EH (cell line): ENCODE results near the gene ITSN2.
A peak's percentile ranks its signal among the peaks of the same experiment; 100 is the strongest.
"Not testable (repeated sequence)": the region's sequence is repeated elsewhere in the genome, so short reads cannot be mapped to it uniquely, and the experiment has no call there.

ENCODE experiments used
- DNase-seq: peaks from one replicate; pipeline ENCODE4 v3.0.0-alpha.2; 2015; ENCODE audit warnings: low read depth

Gene ITSN2

DNA sequence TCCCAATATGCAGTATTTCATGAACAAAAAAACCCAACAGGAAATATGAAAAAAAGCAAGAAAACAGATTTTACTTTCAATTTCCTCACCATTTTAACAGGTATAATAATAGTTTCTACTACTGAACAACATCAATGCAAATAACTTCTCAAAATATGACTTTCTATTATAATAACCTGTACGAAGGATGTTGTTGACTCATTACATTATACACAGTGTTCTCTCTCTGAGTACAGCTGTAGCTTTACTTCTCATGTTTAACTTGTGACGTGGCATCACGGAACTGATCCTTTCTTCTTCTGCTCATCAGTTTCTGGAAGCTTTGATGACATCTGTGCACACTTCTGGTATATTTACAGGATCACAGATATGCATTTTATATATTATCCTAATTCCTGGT lies 145.5 kb downstream of the ITSN2 start:
- DNase-seq: no peak

DNA sequence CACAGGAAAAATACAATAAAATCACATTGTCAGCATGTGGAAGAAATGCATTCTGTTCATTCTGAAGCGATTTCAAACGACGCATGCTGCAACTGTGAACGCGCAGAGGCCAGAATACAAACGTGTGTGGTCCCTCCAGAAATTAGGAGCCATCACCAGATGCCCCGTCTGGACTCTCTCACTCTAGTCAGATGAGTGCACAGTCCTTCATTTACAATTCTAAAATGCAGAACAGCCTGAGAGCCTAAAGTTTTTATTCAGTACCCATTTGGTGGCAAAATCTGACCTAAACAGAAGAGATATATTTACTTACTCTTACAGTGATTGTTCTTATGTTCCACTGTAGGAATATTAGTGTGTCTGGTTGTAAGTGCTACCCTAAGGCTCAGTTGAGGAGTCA lies 148.9 kb downstream of the ITSN2 start:
- DNase-seq: no peak

DNA sequence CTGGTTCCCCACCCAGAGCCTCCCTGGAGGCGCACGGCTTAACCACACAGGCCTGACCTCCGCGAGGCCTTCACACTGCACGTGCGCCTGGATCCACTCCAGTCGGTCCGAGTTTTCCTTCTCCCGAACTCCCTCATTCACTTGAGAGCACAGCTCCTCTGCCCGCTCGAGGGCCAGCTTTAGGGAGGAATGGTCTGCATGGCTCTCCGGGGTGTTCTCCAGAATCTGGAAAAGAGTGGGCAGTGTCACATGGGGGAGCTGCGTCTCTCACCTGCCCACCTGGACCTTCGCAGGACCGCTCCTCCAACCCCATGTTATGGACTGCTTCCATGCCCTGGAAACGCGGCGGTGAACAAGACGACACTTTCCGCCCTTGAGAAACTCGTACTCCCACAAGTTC lies 149.6 kb downstream of the ITSN2 start:
- DNase-seq: no peak

DNA sequence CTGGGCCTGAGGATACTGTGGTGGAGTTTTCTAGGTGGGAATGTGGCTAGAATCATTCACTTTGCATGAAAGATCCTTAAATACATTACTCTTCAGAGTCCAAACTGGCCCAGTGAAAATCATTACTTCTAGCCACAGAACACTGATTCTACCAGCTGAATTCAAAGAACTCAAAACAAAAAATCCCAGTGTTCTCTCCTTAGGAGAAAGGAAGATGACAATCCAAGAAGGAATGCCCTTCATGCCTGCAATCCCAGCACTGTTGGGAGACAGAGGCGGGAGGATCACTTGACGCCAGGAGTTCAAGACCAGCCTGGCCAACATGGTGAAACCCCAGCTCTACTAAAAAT lies 150.3 kb downstream of the ITSN2 start:
- DNase-seq: peak; percentile 15

DNA sequence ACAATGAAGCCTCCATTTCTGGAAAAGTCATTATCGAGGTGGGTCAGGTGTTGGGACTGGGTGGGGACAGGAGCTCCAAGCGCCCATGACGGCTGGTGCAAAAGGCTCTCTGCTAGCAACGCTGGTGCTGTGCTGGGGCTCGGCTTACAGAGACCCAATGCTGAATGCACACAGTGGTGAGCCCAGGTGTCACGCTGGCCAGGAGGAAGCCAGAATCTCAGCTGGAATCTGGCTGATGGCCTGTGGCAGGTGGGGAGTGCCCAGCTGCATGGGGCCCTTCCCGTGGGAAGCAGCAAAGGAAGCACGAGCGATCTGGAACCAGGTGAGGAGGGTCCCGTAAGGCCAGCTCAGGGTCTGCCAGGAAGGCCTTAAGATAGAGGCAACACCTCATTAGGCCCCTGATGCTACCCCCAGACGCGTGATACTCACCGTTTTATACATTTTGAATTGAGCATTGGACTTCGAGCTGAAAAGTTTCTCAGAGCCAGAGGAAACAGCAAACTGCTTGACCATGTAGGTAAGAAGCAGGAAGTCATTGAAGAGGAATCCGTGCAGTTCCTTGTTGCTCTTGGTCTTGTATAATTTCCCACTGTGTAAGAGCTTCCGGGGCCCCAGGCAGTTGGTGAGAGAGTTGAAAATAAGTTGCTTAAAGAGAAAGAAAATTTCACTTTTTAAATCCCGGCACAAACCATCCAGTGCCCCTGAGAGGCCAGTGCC lies 150.8 kb downstream of the ITSN2 start:
- DNase-seq: peak; percentile 19

DNA sequence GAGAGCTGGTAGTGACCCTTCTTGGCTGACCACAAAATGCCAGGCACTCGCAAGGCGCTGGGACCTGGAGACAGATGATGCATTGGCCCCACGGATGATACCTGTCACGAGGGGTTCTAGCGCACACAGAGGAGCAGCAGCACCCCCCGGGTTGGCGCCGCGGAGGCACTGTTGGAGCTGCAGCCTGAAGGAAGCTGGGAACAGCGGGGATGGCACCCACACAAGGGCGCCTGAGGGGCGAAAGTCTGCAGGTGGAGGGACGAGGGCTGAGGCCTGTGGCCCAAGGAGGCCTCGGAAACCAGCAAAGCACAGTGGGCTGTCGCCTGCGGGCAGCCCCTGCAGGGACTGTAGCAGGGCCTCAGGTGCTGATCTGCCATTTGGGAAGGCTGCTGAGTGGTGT lies 151.8 kb downstream of the ITSN2 start:
- DNase-seq: no peak

DNA sequence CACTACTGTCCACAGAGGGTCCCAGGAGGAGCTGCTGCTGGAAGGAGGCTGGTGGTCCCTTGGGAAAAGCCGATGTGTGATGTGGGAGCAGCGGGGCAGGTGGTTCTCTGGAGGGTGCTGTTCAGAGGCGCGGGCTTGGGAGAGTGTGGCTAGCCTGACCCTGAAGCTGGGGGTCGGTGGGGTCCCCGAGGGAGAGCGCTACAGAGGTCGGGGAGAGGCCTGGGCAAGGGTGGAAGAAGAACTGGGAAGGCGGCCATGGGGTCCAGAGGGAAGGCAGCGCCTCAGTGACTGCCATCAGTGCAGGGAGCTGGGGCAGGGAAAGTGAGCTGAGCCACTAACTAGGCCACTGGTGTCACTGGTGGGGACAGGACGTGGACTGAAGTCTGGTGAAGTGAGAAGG lies 153.0 kb downstream of the ITSN2 start:
- DNase-seq: no peak

DNA sequence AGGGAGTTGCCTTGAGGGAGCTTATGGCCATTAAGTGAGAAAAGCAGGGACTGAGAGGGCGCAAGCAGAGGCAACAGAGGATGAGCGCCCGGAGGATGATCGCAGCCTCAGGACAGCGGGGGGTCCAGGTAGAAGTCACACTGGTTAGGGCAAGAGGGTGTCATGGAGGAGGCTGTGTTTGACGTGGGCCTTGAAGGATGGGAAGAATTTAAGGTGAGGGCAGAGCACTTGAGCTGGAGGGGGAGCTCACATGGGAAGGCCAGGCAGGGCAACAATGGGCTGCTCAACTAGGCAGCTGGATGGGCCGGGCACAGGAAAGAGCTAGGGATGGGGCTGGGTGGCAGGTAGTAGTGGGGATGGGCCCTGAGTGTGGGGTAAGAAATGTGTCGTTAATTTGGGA lies 153.6 kb downstream of the ITSN2 start:
- DNase-seq: no peak

DNA sequence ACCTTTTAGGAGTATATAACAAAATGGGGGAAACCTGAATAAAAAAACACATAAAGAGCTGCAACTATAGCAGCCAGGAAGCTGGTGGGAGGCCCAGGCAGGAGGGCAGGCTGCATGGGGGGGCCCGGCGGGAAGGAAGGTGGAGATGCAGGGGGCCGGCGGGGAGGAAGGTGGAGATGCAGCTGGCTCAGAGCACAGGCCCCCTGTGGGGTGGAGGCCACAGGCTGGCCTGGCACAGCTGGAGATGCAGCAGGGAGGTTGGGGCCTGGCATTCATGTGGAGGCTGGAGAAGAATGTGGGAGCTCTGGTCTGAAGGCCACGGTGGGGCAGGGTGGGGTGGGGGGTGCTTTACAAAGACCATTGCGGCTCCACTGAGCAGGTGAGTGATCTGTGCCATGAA lies 154.1 kb downstream of the ITSN2 start:
- DNase-seq: no peak

DNA sequence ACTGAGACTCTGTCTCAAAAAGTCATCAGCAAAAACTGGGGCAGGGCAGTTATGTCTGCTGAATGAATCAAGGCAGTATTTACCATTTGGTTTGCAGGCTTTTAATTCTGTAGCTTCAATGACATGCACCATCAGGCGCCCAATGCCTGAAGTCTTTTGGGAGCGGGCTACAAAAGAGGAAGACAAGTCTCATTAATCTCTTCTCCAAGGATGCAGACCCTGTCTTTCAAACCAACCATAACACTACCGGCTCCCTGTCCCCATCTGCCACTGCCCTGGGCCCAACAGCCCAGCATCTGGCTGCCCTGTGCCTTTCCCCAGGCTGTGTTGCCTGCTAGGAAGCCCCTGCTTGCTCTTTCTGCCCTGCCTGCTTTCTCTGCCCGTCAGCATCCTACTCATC lies 155.2 kb downstream of the ITSN2 start:
- no peak for DNase-seq

DNA sequence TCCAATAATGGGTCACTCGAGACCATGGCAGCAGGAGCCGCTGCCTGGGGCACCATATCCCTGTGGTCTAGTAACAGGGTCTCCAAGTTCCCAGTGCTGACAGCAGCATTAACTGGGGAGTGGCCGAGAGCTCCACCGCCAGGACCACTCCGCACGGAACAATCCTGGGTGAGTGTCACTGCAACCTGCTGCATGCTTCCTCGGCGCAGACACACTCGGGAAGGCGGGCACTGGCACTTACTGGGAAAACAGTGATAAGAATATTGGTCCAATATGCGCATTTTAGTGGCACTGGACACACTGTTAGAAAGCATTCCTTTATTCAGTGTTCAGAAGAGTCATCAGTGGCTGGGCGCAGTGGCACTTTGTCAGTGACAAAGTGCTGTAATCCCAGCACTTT lies 155.8 kb downstream of the ITSN2 start:
- DNase-seq: no peak

DNA sequence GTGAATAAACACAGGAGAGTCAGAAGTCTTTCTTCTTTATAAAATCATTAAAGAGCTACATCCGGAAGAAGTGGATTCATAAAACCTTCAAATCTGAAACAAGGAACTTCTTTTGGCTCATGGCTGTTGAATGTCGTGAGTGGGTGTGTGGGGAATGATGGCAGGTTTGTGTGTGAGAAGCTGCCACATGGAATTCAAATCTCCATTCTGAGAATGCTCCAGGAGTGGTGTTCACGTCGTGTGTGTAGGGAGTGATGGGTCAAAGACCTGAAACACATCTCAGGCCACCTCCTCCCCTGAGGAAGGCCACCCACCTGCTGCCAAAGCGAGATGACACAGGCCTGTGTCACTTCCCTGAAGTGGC lies 156.6 kb downstream of the ITSN2 start:
- no peak for DNase-seq

DNA sequence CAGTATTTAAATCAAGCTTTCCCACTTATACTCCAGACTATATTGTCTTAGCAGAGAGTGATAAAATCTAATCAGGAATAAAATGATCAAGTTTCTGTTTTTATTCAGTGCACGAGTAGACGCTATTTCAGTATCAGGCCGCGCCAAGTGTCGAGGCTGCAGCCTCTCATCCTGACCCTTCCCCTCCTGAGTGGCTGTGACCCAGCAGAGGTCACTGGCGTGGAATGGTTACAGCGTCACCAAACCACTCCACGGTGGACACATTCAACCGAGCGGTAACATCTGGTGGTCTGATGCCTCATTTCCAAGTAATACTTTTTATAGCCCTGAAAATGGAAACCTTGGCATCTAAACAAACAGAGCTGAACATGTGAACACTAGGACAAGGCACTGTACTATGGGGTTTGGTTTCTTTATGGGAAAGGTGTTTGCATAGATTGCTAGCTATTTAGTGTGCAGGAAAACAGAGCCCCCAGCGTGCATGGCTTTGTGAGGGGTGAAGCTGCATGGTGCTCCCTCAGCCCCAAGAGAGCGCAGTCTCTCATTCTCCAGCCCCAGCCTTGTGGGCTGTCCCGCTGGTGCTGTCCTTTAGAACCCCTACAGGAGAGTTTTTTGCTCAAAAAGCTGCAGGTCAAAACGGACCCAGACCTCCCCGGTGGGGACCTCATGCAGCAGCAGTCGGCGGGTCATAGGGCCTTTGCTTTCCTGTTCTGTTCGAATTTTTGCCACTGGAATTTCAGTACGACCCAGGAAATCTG lies 157.1 kb downstream of the ITSN2 start:
- no peak for DNase-seq

DNA sequence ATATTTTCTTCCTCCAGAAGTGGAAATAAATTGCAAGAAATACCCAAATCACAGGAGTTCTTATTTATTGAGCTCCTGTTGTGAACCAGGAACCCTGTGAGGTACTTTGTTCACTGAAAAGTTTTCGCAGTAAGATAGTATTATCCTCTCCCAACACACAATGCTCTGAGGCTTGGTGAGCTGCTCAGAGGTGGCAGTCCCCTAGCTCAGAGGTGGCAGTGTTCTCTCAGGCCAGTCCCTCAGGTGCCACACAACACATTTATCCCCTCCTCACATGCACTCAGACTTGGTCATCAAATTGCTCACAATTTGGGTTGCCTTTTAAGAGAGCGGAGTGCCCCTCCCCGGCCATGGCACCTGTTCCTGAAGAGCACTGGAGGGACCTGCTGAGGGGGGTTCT lies 159.5 kb downstream of the ITSN2 start:
- no peak for DNase-seq

DNA sequence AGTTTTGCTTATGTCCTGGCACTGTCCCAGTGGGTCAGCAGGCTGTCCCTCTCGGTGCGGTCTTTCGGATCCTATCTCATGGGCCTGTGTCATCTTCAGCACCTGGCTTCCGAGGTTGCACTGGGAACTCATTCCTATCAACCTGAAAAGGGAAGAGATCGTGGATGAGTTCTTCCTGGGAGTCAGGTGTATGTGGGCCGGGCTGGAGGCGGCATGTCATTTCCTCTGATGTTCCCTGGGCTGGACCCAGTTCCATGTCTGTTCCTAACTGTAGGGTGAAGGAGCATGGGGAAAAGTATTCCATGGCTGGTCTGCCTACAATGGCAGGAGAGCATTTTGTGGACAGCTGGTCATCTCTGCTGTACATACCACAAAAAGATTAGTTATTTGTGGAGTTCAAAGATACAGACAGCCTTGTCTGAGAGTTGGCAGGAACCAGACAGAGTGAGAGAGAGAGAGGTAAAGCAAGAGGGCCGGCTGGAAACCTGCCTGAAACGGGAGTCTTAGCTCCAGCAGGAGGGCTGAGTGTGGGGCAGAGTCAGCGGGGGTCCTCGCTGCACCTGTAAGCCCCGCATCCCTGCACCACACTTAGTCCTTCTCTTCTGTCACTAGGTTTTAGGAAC lies 160.3 kb downstream of the ITSN2 start:
- DNase-seq: no peak

DNA sequence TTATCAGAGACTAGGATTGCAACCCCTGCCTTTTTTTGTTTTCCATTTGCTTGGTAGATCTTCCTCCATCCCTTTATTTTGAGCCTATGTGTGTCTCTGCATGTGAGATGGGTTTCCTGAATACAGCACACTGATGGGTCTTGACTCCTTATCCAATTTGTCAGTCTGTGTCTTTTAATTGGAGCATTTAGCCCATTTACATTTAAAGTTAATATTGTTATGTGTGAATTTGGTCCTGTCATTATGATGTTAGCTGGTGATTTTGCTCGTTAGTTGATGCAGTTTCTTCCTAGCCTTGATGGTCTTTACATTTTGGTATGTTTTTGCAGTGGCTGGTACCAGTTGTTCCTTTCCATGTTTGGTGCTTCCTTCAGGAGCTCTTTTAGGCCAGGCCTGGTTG lies 163.1 kb downstream of the ITSN2 start:
- DNase-seq: not testable (repeated sequence)

DNA sequence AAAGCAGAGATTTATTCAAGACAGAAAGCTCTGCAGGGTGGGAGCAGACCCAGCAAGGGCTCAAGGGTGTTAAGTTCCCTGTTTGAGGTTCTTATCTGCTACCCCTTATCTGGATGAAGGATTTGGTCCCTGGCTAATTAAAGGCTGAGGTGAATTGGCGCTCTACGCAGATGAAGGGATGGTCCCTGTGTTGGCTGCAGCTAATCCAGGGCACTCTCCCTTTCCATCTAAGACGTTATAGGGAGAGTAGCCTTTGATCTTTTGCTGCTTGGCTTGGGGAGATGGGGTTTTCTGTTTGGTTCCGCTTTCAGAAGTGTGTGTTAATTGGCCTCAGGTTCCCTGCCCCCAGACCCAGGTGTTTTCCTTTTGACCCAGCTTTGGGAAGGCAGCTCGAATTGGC lies 168.5 kb downstream of the ITSN2 start:
- DNase-seq: no peak

DNA sequence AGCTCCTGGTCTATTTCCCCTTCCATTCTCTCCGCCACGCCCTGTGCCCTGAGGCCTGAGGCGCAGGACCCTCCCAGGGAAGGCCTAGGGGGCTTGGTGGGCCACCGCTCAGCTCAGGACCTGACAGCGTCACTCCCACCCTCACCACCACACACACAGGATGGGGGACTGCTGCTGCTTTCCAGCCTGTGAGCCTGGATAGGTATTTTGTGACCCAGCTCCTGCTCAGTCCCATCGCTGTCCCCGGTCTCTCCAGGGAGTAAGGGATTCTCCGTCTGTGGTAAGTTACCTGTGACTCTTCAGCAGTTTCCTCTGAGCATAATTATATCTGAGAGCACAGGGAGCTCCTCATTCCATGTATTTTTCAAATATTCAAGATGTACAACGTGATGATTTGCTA lies 169.2 kb downstream of the ITSN2 start:
- no peak for DNase-seq

DNA sequence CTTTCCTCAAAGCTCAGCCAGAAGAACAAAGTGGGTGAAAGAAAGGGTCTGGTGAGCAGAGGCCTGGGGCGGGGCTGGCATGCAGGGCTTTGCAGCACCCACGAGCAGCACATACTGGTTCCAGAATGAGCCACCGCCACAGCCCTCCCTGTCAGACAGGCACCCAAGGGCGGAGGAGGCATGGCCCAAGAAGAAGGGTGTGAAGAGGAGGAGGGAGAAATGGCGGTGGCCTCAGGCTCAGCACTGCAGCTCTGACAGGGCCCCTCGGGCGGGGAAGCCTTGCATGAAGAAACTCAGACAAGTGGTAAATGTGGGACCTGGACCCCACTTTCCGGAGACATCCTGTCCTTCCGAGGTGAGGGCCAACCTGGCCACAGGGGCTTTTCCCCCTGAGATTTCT lies 169.8 kb downstream of the ITSN2 start:
- no peak for DNase-seq

DNA sequence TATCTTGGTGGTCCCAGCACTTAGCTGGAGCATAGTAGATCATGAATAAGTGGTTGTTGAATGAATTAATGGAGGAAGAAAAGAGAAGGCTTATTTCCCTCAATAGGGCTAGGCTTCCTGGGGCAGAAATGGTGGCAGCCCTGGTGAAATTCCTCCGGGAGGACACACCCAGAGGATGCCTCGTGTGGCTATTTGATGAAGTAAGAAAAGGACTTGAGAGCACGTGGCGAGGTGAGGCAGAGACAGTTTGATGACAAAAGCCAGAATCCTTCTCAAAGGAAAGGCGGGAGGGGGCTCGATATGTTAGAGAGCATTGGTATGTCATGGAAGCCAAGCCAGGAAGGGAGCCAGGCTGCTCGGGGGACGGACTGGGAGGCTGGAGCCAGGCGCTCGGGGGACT lies 170.8 kb downstream of the ITSN2 start:
- no peak for DNase-seq

DNA sequence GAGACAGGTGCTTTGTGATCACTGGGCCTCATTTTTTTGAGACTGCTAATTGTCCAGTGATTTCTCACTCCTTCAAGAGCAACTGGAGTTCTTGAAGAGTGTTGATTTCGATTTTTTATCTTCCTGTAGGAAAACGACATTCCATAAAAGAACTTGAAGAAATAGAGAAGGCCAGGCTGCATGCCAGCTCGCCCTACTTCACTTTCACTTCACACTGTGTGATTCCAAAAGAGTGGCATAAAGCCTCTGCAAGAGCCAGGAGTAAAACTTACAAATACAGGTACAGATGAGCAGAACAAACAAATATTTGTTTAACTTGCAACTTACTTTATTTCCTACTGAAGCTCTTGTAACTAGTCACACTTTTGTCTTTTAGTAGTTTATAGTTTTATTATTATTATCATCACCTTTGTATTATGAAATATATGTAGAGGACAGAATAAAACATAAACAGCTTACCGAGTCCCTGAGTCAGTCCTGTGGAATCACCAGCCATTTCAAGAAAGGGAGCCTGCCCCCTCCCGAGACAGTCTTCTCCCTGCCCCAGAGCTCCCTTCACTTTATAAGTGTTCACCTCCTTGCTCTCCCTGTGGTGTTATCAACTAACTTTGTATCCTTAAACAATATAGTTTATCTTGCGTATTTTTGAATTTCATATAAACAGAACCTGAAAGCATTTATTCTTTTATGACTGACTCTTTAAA lies 176.8 kb downstream of the ITSN2 start:
- no peak for DNase-seq

DNA sequence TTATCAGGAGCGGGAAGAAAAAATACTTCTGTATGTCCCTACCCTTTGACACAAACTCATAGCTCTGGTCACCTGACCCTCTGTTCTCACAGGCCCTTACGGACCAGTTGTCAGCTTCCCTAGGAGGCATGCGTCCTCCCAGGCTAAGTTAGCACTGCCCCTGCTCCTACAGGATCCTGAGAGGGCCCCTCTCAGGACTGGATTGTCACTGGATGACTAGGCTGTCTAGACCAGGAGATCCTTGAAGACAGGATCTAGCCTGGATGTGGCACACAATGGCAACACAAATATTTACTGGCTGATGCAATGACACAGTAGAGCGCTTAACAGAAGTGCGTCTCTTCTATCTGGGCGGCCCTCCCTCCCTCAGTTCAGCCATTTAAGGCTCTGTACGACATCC lies 177.8 kb downstream of the ITSN2 start:
- DNase-seq: no peak

DNA sequence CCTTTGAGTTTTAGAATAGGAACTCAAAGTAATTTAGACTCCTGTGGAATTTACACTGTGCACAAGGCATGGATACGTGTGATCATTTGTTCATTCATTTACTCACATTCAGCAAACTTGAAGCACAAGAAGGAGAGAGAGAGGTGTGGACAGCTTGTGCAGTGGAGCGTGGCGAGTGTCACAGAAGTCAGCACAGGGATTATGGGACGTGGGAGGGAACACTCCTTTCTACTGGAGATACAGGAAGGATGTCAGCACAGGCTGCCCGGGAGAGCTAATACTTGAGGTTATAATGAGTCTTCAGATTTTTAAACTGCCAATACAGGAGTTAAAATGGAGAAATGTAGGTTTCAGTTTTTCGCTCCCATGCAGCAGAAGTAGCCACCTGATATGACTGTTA lies 178.5 kb downstream of the ITSN2 start:
- no peak for DNase-seq
